ENCODE measurements around the gene GDPD3.

GRCh38 chr16:30124985-30125379 lies 11.6 kb upstream of the GDPD3 start:
- TF ChIP-seq CTCF (IDR thresholded peaks at IDR 0.05; ENCODE audit: low read depth, low read length, poor library complexity, severe bottlenecking) (no peak), EZH2phosphoT487 (IDR thresholded peaks at IDR 0.05; ENCODE audit: borderline replicate concordance, low read length) (no peak)
